Effector memory CD4-positive, alpha-beta T cell (primary cell): ENCODE data around the gene HIVEP3.
A peak's percentile ranks its signal among the peaks of the same experiment; 100 is the strongest.

ENCODE experiments used
- DNase-seq, 3 donors: peaks; one replicate each; pipeline ENCODE4 v3.0.0-alpha.2; 2020
- H3K27ac ChIP-seq: 2 replicates; pipeline ENCODE4 v1.7.0; 2013; ENCODE audit warnings: mild to moderate bottlenecking, low read length, moderate library complexity; ENCODE audit not compliant: insufficient read depth, poor library complexity, severe bottlenecking
- H3K27me3 ChIP-seq: replicated peaks from 2 replicates; pipeline ENCODE4 v1.7.0; 2013; ENCODE audit warnings: mild to moderate bottlenecking, low read length; ENCODE audit not compliant: insufficient read depth, control insufficient read depth, poor library complexity, severe bottlenecking
- H3K36me3 ChIP-seq: 2 replicates; pipeline ENCODE4 v1.7.0; 2013; ENCODE audit warnings: mild to moderate bottlenecking, low read length, moderate library complexity; ENCODE audit not compliant: control insufficient read depth, insufficient read depth
- H3K4me1 ChIP-seq: 2 replicates; pipeline ENCODE4 v1.7.0; 2013; ENCODE audit warnings: low read length, mild to moderate bottlenecking; ENCODE audit not compliant: control insufficient read depth, insufficient read depth, poor library complexity, severe bottlenecking
- H3K4me3 ChIP-seq: 2 replicates; pipeline ENCODE4 v1.7.0; 2013; ENCODE audit warnings: low read length, low read depth, mild to moderate bottlenecking; ENCODE audit not compliant: insufficient read depth, poor library complexity, severe bottlenecking
- H3K9me3 ChIP-seq: 2 replicates; pipeline ENCODE4 v1.7.0; 2013; ENCODE audit warnings: mild to moderate bottlenecking, low read length, moderate library complexity; ENCODE audit not compliant: control insufficient read depth

The HIVEP3 gene

DNA sequence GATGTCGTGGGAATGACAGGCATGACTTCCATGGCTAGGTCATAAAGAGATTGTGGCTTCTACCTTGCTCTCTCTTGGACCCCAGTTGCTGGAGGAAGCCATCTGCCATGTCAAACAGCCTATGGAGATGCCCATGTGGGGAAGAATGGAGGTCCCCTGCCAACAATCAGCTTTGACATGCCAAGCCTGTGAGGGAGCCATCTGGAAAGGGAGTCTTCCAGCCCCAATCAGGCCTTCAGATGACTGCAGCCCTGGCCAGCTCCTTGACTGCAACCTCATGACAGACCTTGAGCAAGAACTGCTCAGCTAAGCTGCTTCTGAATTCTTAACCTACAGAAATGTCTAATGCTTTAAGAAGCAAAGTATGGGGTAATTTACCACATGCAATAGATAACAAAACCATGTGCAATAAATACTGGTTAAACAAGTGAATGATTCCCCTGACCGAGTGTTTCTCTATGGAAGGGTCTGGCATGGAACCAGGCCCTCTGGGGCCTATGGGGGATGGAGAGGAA lies 187.1 kb downstream of the HIVEP3 start:
- Histone ChIP-seq H3K4me1 (peaks cover 15% of the 10 kb centered on the region), H3K4me3 (no peak overlapping the region), H3K9me3 (no peaks in the 10 kb centered on the region), H3K27me3 (no peaks in the 10 kb centered on the region), H3K27ac (no peak overlapping the region), H3K36me3 (no peaks in the 10 kb centered on the region)
- DNase-seq: no peak

- DNase-seq: no peak
- no peaks in the 10 kb centered on the region for H3K9me3 ChIP-seq
- H3K27ac ChIP-seq: no peak overlapping the region
- no peaks in the 10 kb centered on the region for H3K36me3 ChIP-seq
- H3K27me3 ChIP-seq: no peaks in the 10 kb centered on the region
- peaks cover 15% of the 10 kb centered on the region for H3K4me1 ChIP-seq
- no peak overlapping the region for H3K4me3 ChIP-seq
Observed at GRCh38 chr1:41730806-41731205, 187.9 kb downstream of the HIVEP3 start.

DNA sequence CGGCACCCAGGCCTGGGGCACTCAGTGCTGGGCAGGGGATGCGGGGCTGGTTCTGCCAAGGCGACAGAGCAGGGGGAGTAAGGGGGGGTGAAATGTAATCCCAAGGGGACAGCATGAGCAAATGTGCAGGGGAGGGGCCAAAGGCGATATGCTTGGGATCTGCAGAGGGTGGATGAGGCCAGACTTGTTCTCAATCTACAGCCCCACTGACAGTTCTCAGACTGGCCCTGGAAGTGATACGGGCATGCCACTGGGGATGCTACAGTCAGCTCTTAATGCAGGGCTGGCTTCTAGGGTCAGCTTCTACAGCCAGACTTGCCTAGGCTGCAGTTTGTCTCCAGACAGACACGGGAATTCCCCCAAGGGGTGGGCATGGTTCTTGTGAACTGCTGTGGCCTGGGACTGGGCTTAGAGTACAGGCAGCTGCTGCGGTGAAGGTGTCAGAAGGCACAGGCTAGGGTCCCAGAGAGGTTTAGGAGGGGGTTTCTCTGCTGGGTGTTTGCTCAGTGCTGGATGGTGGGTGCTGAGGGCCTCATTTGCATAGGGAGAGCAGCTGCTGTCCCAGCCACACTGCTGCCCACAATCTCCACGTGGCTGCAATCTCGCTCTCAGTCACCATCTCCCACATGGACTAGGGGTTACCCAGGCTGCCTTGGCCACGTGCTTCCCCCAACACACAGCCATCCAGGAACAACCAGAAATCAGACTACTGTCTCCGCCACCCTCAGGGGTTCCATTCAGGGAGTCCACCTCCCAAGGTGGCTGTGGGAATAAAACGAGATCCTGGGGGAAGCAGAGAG lies 190.1 kb downstream of the HIVEP3 start:
- no peaks in the 10 kb centered on the region for H3K9me3 ChIP-seq
- DNase-seq: peak in 2 of 3 donors; percentile 27 to 30
- H3K4me1 ChIP-seq: peaks cover 15% of the 10 kb centered on the region
- H3K36me3 ChIP-seq: no peaks in the 10 kb centered on the region
- no peaks in the 10 kb centered on the region for H3K27me3 ChIP-seq
- H3K4me3 ChIP-seq: no peak overlapping the region
- no peak overlapping the region for H3K27ac ChIP-seq

DNA sequence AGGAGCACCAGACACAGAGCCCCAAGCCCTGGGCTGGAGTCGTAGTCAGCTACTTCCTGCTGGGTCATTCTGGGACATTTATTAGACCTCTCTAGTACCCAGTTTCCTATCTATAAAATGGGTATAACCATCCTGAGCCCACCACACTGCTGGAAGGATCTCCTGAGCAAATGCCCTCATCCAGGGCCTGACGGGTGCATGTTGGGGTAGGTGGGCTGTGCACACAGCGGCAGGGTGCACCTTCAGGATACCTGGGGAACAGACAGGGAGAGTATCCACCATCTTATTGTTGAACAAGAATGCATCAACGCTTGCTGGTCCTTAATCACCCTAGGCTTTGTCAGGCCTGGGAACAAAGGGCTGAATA lies 191.0 kb downstream of the HIVEP3 start:
- Histone ChIP-seq H3K36me3 (no peaks in the 10 kb centered on the region), H3K9me3 (no peaks in the 10 kb centered on the region), H3K4me3 (no peak overlapping the region), H3K4me1 (peaks cover 15% of the 10 kb centered on the region), H3K27me3 (no peaks in the 10 kb centered on the region), H3K27ac (no peak overlapping the region)
- no peak for DNase-seq

DNA sequence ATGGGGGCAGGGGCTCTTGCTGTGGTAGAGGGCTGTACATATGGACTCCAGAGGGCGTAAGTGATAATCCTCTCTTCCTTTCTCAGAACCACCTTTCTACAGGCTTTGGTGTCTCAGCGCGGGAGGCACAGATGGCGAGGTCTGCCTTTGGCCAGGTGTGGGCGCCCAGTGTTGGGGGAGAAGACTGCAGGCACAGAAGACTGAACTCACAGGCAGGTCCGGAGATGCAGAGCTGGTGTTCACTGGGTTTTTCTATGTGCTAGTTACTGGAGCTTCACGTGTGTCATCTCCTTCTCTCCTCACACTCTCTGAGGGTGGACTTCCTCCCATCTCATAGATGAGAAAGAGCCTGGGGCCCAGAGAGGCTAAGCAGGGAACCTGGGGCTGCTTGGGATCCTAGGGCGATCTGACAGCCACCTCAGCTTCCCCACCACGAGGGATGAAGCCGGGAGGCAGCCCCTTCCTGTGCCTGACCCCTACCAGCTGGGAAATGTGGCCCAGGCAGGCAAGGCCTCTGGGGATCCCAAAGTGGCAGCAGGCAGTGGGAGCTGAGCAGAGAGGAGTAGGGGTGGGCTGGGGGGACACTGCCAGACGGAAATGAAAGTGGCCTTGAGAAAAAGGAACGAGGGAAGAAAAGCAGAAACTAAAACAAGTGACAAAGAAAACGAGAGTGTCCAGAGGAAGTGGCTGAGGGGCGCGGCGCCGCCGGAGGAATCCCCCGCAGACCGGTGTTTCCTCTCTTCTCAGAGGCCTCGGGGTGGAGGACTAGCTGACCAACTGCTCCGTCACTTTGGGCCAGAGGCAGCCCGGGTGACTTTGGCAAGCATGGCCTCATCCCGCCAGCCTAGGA lies 191.6 kb downstream of the HIVEP3 start:
- Histone ChIP-seq H3K36me3 (no peaks in the 10 kb centered on the region), H3K4me1 (peaks cover 15% of the 10 kb centered on the region), H3K27ac (no peak overlapping the region), H3K9me3 (no peaks in the 10 kb centered on the region), H3K27me3 (no peaks in the 10 kb centered on the region), H3K4me3 (peak overlapping the region; percentile 0)
- no peak for DNase-seq

DNA sequence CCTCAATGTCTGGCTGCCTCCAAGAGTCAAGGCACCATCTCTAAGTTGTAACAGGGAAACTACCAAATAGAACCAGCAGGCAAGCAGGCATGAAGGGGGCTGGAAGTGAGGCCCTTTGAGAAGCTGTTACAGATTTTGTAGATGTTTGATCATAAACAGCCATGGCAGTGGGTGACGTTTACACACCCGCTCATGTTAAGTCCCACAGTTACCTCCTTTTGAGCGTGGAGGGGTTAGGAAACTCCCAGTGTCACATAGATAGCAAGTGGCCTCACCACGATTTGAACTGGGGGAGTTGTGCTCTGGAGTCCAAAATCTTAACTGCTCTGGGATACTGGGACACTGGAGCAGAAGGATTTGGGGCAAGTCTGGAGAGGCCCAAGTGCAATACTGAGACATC lies 192.4 kb downstream of the HIVEP3 start:
- no peaks in the 10 kb centered on the region for H3K9me3 ChIP-seq
- H3K27ac ChIP-seq: no peak overlapping the region
- no peak overlapping the region for H3K4me3 ChIP-seq
- H3K4me1 ChIP-seq: peaks cover 15% of the 10 kb centered on the region
- H3K27me3 ChIP-seq: no peaks in the 10 kb centered on the region
- H3K36me3 ChIP-seq: no peaks in the 10 kb centered on the region
- DNase-seq: no peak

- Histone ChIP-seq H3K27me3 (no peaks in the 10 kb centered on the region), H3K9me3 (no peaks in the 10 kb centered on the region), H3K36me3 (no peaks in the 10 kb centered on the region), H3K4me3 (no peak overlapping the region), H3K4me1 (peaks cover 15% of the 10 kb centered on the region), H3K27ac (no peak overlapping the region)
- DNase-seq: no peak
Observed at GRCh38 chr1:41724926-41725325, 193.8 kb downstream of the HIVEP3 start.

GRCh38 chr1:41724248-41724647 lies 194.5 kb downstream of the HIVEP3 start:
- H3K27me3 ChIP-seq: no peaks in the 10 kb centered on the region
- peaks cover 15% of the 10 kb centered on the region for H3K4me1 ChIP-seq
- DNase-seq: no peak
- no peak overlapping the region for H3K4me3 ChIP-seq
- no peaks in the 10 kb centered on the region for H3K36me3 ChIP-seq
- H3K9me3 ChIP-seq: no peaks in the 10 kb centered on the region
- H3K27ac ChIP-seq: no peak overlapping the region

DNA sequence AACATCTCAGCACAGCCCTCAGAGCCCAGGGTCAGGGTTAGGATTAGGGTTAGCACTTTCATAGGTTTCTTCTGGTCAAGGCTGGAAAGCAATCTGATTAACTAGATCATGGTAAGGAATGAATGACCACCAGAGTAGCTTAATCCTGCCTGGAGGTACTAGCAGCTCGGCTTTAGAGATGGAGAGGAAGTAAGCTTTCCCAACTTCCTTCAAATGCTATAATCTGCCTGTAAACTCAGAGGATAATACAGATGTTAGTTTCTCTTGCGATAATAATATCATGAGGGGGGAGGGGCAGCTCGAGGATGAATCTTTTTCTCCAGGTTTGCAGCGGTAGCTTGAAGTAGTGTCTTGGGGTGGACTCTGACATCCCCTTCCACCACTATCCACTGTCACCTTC lies 194.9 kb downstream of the HIVEP3 start:
- Histone ChIP-seq H3K4me1 (peaks cover 15% of the 10 kb centered on the region), H3K36me3 (no peaks in the 10 kb centered on the region), H3K27ac (no peak overlapping the region), H3K27me3 (no peaks in the 10 kb centered on the region), H3K4me3 (no peak overlapping the region), H3K9me3 (no peaks in the 10 kb centered on the region)
- DNase-seq: no peak

- DNase-seq: no peak
- Histone ChIP-seq H3K4me3 (no peak overlapping the region), H3K9me3 (no peaks in the 10 kb centered on the region), H3K4me1 (peaks cover 4% of the 10 kb centered on the region), H3K27ac (no peak overlapping the region), H3K27me3 (no peaks in the 10 kb centered on the region), H3K36me3 (no peaks in the 10 kb centered on the region)
Observed at GRCh38 chr1:41722184-41722583, 196.5 kb downstream of the HIVEP3 start.
